SHP77 treated with DMSO at 0.1 percent for 48 hours (cell line): ENCODE results near the gene ACER3.
A peak's percentile ranks its signal among the peaks of the same experiment; 100 is the strongest.
"Not testable (repeated sequence)": the region's sequence is repeated elsewhere in the genome, so short reads cannot be mapped to it uniquely, and the experiment has no call there.

Source experiments
- DNase-seq: peaks from one replicate; lab custom pipeline; 2025; lab: John Stamatoyannopoulos, UW

The ACER3 gene

DNA sequence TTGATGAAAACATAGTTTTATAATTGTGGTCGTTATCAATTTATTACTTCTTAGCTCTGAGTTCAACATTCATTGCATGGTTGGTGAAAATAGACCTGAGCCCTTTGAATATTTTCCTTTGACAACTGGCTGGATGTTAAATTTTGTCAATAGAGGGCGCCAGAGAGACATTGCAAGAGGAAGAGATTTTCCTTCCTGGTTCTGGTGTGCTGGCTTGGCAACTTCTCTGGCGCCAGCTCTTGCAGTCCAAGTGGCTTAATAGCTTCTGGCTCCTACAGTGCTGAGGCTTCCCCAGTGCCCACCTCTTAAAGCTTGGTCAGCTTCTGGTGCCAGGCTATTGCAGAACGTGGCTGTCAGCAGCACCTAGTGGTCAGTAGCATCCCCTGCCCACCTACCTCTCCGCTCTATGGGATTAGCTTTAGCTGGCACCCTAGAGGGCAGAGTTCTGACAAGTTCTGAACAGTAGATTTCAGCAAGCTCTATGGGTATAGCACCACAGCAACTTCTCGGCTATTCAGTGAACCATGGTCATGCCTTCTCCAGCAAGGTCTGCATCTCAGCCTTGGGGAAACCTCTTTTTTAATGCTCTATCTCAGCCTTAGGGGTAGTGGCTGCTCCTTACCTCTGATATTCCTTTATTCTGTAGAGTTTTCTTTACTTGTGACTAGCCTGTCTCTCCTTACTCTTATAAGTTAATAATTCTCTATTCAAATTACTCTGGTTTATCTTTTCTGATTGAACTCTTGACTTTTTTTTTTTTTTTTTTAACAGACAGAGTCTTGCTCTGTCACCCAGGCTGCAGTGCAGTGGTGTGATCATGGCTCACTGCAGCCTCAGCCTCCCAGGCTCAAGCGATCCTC is 59.4 kb downstream of the ACER3 start:
- peak; percentile 76 for DNase-seq

DNA sequence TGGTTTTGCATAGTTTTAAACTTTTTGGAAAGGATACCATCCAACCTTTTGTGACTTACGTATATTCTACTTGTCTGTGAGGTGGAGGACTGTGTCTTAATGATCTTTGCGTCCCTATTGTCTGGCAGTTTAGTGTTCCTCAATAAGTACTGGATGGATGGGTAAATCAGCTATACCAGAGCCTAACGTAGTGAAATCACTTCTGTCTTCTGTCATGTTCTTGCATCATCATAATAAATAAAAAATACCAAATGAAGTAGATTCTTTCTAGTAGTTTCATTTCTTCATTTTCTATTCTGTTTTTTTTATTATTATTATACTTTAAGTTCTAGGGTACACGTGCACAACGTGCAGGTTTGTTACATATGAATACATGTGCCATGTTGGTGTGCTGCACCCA is 66.4 kb downstream of the ACER3 start:
- no peak for DNase-seq

DNA sequence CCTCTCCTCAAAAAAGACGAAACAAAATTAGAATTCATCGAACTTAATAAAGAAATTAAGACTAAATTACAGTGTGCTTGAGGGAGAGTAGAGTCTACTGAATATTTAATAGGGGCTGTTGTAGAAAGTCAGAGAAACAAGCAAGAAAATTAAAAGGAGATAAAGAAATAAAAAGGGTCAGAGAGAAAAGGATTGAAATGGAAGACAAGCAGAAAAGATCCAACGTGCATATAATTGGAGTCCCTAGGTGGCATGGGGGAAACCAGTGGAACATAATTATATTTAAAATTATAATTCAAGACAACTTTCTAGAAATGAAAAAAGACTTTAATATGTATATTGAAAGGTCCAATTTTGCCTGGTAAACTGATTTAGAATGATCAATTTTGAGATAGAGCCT is 74.3 kb downstream of the ACER3 start:
- DNase-seq: no peak

DNA sequence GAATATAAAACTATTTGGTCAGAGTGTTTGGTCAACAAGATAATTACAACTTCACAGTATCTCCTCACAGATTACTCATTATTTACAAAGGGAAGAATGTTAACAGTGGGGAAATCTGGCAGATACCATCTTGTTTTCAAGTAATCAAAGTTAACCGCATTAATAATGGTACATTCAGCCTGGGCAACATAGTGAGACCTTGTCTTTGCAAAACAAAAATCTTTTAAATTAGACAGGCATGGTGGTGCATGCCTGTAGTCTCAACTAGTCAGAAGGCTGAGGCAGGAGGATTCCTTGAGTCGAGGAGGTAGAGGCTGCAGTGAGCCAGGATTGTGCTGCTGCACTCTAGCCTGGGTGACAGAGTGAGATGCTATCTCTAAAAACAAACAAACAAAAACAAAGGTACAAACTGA is 78.5 kb downstream of the ACER3 start:
- no peak for DNase-seq

DNA sequence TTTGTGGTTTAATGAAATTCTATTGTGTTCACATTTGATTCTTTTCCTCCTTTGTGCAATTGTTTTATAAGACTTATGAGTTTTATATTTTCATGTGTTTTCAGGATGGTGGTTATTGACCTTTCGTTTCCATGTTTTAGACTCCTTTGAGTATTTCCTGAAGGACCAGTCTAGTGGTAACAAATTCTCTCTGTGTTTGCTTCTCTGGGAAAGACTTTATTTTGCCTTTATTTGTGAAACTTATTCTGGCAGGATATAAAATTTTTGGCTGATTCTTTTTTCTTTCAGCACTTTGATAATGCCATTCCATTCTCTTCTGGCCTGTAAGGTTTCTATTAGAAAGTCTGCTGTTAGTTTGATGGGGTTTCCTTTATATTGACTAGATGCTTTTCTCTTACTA is 83.5 kb downstream of the ACER3 start:
- no peak for DNase-seq

DNA sequence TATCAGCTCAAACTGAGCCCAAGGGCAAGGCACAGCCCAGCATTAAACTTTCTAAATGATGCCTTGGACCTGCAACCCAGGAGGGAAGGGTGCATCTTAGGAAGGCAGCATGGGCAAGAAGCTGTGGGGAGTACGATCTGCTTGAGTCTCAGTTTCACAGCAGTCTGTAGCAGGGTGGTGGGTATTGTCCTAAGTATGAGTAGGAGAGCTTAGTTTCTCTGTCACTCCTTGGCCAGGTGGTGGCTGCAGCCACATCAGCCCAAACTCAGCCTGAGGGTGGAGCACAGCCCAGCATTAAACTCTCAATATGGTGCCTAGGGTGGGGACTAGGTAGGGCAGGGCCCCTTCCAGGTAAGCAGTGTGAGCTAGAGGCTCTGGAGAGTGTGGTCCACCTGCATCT is 85.5 kb downstream of the ACER3 start:
- no peak for DNase-seq

DNA sequence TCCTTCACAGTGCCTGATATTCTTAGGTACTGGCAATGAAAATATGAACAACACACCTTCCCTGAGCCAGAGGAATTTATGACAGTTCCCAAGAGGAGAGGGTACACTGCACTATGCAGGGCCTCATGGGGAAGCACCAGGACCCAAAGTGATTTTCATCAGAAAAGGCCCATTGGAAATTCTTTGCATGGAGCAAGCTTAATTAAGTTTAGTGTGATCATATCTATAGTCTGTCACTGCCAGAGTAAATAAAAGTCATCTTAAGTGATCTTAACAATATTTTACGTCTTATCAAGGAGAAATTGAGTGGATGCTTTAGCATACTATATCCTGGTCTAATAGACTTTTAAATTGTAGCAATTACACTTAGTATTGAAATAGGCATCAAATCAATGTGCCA is 86.5 kb downstream of the ACER3 start:
- DNase-seq: no peak

DNA sequence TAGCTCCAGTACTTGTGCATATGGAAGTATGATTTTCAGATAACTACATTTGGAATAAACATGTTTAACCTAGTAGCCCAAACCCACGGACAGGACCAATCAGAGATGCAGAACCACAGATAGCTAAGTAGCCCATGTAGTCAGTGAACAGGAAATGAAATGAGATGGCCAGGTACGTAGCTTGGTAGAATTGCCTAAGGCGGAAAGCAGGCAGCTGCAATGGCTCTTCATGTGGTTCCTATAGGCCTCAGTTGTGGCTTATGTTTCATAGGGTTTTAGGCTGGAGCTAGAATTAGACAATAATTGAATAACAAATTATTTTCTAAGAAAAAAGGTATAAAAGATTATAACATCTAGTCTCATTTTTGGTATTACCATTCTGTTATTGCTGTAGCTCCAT is 87.1 kb downstream of the ACER3 start:
- DNase-seq: no peak

DNA sequence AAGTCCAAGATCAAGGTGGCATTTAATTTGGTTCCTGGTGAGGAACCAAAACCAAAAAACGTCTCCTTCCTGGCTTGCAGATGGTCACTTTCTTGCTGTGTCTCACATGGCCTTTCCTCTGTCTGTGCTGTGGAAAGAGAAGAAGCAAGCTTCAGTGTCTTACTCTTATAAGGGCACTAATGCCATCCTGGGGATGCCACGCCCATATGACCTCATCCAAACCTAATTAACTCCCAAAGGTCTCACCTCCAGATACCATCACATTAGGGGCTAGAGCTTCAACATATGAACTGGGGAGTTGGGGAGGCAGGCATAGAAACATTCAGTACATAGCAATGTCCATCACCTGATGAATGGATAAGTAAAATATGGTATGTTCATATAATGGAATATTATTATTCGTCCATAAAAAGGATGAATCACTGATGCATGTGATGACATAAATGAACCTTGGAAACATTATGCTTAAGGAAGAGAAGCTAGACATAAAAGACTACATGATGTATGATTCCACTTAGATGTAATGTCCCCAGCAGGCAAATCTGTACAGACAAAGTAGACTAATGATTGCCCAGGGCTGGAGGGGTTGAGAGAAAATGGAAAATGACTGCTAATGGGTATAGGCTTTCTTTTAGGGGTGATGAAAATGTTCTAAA is 94.9 kb downstream of the ACER3 start:
- DNase-seq: no peak

DNA sequence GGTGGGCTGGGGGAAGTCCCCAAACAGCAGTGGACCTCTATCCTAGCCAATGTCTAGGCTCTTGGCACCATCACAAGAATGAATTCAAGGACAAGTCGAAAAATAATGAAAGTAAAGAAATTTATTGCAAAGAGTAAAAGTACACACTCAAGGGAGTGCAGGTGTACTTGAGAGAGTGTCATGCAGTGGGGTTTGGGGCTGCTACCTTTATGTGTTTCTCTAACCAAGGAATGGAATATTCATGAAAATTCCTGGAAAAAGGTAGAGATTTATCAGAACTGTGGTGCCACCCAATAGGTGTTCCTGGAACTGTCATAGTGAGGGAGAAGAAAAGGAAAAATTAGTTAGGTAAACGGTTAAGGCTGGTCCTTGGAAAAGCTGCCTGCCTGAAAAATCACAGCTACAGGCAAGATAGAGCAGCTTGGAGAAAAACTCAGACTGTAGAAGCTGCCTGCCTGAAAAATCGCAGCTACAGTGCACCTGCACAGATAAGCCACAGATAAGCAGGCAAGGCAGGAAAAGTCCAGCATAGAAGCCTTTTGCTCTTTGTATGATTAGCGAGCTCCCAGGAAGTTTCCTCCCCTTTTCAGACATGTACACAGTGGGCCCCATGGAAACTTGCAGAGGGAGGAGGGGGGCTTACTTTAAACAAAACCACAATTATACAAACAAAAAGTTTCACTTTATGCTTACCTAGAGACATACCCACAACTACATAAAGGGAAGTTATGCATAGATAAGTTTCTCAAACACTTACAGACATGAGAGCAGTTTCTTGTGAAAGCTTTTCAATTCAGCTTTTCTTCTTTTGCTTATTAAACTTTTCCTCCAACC is 102.1 kb downstream of the ACER3 start:
- DNase-seq: no peak

DNA sequence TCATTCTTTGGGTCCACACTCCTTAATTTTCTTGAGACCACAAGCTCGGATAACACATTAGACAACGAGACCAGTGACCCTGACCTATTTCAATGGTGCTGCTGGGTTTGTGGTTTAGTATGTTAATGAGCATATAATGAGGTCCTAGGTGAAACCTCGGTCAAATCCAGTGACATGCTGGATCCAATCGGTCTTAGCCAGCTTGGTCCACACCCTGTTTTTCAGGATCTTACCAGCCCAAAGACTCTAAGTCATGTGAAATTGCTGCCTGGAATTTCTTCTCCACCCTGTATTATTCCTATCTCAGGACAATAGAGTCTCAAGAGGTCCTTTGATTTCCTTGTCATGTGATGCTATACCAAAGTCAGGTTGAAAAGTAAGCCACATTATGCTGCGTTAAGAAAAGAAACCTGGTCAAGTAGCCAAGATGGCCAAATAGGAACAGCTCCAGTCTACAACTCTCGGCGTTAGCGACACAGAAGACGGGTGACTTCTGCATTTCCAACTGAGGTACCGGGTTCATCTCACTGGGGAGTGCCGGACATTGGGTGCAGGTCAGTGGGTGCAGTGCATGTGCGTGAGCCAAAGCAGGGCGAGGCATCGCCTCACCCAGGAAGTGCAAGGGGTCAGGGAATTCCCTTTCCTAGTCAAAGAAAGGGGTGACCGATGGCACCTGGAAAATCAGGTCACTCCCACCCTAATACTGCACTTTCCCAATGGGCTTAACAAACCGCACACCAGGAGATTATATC is 102.9 kb downstream of the ACER3 start:
- DNase-seq: not testable (repeated sequence)

DNA sequence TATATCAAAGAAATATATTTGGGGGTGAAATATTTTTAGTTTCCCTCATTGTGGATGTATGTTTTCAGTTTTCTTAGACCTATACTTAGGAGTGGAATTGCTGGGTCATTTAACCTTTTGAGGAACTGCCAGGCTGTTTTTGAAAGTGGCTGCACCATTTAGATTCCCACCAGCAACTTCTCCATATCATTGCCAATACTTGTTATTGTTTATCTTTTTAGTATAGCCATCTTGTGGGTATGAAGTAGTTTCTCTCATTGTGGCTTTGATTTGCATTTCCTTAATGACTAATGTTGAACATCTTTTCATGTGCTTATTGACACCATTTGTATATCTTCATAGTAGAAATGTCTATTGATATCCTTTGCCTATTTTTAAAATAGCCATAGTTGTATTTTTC is 111.3 kb downstream of the ACER3 start:
- DNase-seq: no peak

DNA sequence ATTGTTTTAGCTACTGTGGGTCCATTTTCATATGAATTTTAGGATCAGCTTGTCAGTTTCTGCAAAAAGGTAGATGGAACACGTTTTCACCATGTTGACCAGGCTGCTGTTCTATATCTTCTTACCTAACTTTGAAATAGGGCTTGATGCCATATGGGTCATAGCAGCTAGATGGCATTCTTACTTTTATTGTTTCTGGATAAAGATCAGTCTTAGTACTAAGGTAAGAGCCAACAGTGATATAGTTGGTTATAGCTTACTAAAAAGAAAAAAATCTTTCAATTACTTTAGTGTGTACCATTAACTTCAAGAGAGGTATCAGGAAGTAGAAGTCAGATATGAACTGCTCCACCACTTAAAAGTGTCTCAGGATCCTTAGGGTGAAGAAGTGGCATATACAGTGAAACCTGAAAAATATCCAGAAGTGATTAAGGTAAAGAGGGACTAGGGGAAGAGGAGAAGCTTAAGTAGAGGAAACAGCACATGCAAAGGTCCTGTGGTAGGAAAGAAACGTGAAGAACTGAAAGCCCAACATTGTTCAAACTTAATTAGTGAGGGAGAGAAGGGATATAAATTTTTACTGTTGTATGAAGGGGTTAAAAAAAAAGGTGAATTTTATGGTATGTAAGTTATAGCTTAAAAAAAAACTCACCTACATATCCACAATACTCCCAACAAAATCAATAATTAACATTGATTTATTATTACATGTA is 113.6 kb downstream of the ACER3 start:
- no peak for DNase-seq

DNA sequence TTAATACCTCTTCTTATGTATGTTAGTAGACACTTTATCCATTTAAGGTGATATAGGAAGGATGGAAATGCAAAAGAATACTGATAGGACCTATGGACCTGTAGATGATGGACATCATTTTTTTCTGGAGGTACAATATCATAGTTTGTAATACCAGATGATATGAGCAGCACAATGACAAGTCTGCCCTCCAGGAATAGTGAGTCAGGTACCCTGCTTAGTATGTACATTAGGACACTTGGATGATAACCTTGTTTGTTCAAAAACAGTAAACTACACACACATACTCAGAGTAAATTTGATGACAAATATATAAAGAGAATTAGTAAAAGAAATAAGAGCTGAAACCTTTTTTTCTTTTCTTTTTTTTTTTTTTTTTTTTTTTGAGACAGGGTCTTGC is 114.8 kb downstream of the ACER3 start:
- no peak for DNase-seq

DNA sequence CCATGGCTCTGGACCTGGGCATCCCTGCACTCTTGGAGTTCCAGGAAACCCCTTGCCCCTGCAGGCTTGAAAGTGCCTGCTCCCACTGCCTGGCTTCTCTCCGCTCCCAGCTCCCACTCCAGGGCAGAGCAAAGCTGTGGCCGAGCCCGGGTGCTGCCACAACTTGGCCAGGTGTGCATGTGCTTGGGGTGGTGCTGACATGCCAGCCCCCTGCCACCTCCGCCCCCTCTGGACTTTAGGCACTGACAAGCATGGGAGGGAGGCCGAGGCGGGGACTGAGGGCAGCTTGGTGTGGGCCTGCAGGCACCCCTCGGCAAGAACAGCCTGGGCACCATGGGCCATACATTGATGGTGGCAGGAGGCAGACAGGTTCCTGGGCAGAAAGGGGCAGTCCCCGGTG is 117.1 kb downstream of the ACER3 start:
- no peak for DNase-seq

DNA sequence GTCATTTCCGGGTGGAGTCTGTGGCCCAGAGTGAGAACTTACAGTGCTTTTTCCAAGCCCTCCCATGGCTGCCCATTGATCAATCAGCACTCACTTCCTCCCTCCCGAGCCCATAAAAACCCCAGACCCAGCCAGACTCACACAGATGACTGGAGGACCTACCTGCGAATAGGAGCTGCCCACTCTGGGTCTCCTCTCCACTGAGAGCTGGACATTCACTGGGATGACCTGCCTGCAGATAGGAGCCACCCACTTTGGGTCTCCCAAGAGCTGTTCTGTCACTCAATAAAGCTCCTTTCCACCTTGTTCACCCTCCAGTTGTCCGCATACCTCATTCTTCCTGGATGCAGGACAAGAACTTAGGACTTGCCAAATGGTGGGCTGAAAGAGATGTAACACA is 117.5 kb downstream of the ACER3 start:
- DNase-seq: no peak

DNA sequence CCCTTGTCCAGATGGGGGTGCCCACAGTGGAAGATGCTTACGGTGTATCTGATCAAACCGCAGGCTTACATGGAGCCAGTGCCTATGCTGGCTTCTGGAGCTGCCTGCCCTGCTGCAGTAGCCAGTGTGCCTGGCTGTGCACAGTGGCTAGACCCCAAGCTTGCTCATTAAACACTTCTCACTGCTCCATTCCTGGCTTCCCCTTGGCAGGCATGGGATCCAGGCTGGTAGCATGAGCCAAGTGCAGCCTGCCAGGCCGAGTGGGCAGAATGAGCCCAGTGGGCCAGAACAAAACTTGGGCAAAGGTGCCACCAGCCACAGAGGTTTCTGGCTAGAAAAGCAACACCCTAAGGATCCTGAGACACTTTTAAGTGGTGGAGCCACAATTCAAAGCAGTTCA is 118.1 kb downstream of the ACER3 start:
- no peak for DNase-seq

DNA sequence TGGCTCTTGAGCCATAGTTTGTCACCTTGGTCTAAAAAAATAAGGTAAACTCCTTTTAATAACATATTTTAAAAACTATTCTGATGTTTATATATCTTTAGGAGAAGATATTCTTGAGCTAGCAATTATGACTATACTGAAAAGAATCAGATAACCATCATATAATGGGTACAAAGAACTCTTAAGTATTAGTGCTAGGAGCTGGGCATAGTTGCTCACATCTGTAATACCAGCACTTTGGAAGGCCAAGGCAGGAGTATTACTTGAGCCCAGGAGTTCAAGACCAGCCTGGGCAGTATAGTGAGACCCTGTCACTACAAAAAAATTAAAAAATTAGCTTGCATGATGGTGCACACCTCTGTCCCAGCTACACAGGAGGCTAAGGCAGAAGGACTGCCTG is 119.5 kb downstream of the ACER3 start:
- no peak for DNase-seq

DNA sequence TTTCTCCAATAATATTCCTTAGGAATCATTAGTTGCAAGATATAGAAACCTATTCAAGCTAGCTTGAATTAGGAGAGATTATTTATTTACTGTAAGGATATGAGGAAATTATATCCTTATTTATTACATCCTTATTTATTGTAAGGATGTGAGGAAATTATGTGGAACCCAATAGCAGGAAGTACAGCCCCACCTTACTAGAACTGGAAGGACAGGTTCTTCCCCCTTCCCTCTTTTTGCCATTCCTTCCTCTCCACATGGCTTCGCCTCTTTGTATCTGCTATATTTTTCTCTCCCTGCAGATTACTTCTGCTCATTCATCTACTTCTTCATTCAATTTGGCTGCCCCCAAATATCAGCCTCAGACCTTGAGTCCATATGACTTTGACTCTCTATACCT is 124.0 kb downstream of the ACER3 start:
- no peak for DNase-seq

DNA sequence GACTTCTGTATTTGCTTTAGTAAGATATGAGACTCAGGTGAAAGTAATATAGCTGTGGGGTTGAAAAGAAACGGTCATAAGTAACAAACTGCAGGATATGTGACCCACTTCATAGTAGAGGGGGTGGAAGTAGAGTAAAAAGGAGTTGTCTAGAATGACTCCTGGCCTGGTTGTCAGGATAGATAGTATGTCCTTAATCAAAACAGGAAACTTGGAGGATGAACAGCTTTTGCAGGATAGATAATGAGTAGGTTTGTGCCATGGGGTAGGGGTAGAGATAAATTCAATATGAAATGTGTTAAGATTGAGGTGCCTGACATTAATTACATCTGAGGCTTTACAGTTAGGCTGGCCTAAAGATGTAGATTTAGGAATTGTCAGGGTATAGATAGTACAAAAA is 126.5 kb downstream of the ACER3 start:
- DNase-seq: no peak

DNA sequence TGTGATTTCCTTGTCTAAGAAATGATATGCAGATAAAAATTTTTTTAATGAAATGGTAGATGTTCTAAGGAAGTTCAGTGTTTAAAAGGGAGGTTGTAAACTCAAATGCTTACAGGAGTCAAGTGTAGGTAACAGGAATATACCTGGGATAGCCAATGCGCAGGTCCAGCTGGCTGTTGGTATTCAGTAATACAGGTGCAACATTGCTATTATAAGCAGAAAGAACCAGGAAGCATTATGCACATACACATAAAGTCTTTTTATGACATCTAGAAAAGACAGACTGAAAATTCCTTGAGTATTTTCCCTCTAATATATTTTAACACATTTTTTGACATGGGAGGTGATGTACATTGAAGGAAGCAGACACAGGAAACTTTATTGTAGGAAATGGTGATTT is 129.9 kb downstream of the ACER3 start:
- no peak for DNase-seq
